ENCODE measurements around the gene COPS6. TPM values are rescaled to one million over a fixed set of nuclear protein-coding genes. Genes with fewer than 3 reads are reported as not detected.

The COPS6 gene
- total RNA-seq, 2 experiments from 2014 or later: 96.3 to 97.2 TPM

DNA sequence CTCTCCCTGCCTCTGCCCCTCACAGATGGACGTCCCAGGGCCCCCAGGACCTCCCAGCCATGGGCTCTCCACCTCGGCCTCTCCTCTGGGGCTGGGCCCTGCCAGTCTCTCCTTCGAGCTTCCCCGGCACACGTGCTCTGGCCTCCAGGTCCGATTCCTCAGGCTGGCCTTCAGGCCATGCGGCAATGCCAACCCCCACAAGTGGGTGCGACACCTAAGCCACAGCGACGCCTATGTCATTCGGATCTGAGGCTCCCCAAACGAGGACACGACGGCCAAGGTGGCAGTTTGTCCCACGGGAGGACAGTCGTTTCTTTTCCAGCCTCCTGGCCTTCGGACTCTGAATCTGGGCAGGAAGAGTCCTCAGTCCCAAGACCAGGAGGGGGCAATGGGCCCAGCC, 17.9 kb downstream of the COPS6 start:
- H3K4me1 Mint-ChIP-seq: peaks cover 6% of the 10 kb centered on the region
- peaks cover 16% of the 10 kb centered on the region for H3K36me3 Mint-ChIP-seq
- no peak for DNase-seq
- no peaks in the 10 kb centered on the region for H3K27me3 Mint-ChIP-seq
- H3K4me3 Mint-ChIP-seq: no peak overlapping the region
- no peaks in the 10 kb centered on the region for H3K9me3 Mint-ChIP-seq
- no peak overlapping the region for H3K27ac Mint-ChIP-seq

DNA sequence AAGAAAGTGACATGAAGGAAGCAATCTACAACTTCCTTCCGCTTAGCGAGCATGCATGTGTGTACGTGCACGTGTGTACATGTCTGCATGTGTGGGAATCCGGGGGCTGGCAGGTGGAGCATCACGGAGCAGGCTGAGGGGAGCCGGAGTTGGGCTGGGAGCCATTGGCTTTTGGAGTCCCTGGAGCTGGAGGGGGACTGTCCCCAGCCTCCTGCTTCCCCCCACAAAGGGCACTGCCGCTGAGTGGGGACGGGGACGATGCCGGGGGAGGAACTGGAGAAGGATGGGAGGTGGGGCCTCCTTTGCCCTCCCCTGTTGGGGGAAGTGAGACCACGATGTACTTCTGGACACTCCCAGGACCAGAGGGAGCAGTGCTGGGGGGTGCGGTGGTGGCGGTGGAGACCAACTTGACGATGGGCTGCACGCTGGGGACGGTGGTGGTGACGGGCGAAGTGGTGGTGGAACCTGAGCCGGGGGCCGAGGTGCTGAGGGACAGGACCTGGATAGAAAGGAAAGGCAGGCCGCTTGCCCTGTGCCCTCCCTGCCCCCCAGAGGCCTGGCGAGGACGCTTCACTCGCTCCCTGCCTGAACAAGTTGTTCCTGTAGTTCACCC, 18.5 kb downstream of the COPS6 start:
- peaks cover 16% of the 10 kb centered on the region for H3K36me3 Mint-ChIP-seq
- peak overlapping the region; percentile 16 for H3K27ac Mint-ChIP-seq
- peaks cover 6% of the 10 kb centered on the region for H3K4me1 Mint-ChIP-seq
- no peak overlapping the region for H3K4me3 Mint-ChIP-seq
- DNase-seq: no peak
- H3K27me3 Mint-ChIP-seq: no peaks in the 10 kb centered on the region
- H3K9me3 Mint-ChIP-seq: no peaks in the 10 kb centered on the region

DNA sequence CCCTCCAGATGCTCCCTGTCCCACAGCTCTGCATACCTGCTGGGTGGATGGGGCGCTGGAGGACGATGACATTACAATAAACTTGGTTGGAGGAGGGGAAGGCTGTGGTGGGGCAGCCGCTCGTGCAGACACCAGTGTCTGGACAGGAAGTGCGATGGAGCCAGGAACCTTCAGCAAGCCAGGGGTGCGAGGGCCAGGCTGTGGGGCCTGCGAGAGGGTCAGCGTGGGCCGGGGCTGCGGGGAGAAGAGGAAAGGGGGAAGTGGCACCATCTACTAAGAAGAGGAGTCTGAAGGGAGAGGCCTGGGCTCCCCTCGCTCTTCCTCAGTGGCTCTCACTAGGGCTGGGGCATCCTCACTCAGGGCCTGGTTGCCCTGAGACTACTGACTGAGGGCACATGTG, 19.1 kb downstream of the COPS6 start:
- no peak for DNase-seq
- no peak overlapping the region for H3K4me3 Mint-ChIP-seq
- H3K27me3 Mint-ChIP-seq: no peaks in the 10 kb centered on the region
- H3K36me3 Mint-ChIP-seq: peaks cover 18% of the 10 kb centered on the region
- H3K9me3 Mint-ChIP-seq: no peaks in the 10 kb centered on the region
- H3K4me1 Mint-ChIP-seq: peaks cover under 1% of the 10 kb centered on the region
- no peak overlapping the region for H3K27ac Mint-ChIP-seq

DNA sequence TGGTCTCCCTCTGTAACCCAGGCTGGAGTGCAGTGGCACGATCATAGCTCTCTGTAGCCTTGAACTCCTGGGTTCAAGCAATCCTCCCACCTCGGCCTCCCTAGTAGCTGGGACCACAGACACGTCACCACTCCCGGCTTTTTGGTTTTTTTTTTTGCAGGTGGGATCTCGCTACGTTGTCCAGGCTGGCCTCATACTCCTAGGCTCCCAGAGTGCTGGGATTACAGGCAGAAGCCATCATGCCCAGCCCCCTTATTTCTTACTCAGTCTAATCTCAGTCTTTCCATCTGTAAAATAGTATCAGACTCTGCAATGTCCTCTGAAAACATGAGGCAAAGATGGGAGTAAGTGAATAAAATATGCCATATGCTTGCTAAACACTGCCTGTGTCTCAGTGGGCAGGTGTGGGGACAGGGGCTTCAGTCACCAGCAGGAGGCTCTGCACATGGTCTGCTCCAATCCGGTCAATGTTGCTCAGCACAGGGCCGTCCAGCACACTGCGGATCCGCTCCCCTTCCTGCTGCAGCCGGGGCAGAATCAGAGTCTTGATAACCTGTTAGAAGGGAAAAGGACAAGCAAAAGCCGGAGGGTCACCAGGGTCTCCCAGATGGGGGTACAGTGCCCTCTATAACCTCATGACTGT, 20.9 kb downstream of the COPS6 start:
- Mint-ChIP-seq H3K4me1 (no peaks in the 10 kb centered on the region), H3K36me3 (peaks cover 16% of the 10 kb centered on the region), H3K27me3 (no peaks in the 10 kb centered on the region), H3K9me3 (no peaks in the 10 kb centered on the region), H3K27ac (no peak overlapping the region), H3K4me3 (no peak overlapping the region)
- DNase-seq: no peak

DNA sequence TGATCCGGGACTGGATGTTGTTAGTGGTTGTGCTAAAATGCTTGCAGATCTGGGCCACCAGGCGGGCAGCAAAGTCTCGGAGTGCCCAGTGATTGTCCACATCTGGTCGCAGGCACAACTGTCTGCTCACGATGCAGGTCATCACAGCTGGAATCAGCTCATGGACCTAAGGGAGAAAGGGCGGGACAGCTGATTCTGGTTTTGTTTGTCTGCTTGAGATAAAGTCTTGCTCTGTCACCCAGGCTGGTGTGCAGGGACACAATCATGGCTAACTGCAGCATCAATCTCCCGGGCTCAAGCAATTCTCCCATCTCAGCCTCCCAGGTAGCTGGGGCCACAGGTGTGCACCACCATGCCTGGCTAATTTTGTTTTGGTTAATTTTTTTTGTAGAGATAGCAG, 22.4 kb downstream of the COPS6 start:
- no peaks in the 10 kb centered on the region for H3K9me3 Mint-ChIP-seq
- H3K27ac Mint-ChIP-seq: no peak overlapping the region
- no peaks in the 10 kb centered on the region for H3K27me3 Mint-ChIP-seq
- peaks cover 16% of the 10 kb centered on the region for H3K36me3 Mint-ChIP-seq
- H3K4me1 Mint-ChIP-seq: no peaks in the 10 kb centered on the region
- no peak overlapping the region for H3K4me3 Mint-ChIP-seq
- DNase-seq: no peak

DNA sequence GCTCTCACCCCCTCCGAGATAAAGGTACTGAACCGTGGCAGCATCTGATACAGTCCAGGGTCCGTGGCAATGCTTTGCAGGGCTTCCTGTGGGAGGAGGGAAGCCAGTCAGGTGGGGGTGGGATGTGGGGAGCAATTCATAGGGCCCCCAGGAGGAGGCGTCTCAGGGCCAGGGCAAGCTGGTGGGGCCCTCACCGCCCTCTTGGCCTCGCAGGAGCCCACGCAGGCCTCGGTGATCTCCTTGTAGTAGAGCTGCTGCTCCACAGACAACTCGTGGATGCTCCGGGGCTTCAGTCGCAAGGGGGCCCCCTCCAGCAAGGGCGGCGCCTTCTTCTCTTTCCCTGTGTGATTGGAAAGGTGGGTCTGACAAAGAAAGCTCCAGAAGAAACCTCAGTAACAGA, 23.1 kb downstream of the COPS6 start:
- Mint-ChIP-seq H3K27me3 (no peaks in the 10 kb centered on the region), H3K36me3 (peaks cover 20% of the 10 kb centered on the region), H3K9me3 (no peaks in the 10 kb centered on the region), H3K4me1 (no peaks in the 10 kb centered on the region), H3K27ac (no peak overlapping the region), H3K4me3 (no peak overlapping the region)
- DNase-seq: no peak

DNA sequence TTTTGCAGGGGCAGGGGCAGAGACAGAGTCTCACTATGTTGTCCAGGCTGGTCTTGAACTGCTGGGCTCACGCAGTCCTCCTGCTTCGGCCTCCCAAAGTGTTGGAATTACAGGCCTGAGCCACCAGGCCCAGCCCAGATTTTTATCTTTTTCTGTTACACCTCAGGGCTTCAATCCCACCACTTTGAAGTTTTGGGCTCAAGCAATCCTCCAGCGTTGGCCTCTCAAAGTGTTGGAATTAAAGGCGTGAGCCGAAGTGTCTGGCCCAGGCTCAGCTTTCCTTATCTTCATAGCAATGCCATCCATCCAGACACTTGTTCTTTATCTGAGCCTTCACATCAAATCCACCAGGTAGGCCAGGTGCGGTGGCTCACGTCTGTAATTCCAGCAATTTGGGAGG, 26.3 kb downstream of the COPS6 start:
- Mint-ChIP-seq H3K4me3 (no peak overlapping the region), H3K9me3 (no peaks in the 10 kb centered on the region), H3K4me1 (peaks cover 3% of the 10 kb centered on the region), H3K36me3 (peaks cover 14% of the 10 kb centered on the region), H3K27me3 (no peaks in the 10 kb centered on the region), H3K27ac (no peak overlapping the region)
- no peak for DNase-seq

DNA sequence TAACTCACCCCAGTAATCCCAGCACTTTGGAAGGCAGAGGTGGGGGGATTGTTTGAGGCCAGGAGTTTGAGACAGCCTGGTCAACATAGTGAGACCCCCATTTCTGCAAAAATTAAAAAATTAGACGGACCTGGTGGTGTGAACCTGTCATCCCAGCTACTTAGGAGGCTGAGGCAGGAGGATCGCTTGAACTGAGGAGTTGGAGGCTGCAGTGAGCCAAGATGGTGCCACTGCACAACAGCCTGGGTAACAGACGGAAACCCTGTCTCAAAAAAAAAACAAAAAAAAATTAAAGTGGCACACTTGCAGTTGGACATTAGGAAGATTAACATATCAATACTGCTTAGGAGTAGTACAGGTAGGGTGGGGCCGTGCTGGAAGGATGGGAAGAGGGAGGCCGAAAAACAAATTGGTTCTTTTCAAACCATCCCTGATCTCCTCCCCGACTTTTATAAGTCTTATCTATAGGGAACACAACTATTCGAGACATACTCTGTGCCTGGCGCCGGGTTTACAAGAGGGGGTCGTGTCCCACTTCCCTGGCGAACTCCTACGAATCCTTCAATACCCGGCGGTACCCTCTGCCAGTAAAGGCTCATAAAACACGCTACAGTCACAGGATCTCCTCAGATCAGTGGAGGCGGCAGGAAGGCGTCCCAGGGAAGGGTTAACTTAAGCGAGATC, 29.8 kb downstream of the COPS6 start:
- Mint-ChIP-seq H3K27ac (peak overlapping the region; percentile 94), H3K4me1 (peaks cover 11% of the 10 kb centered on the region), H3K36me3 (peaks cover 9% of the 10 kb centered on the region), H3K27me3 (no peaks in the 10 kb centered on the region), H3K4me3 (peak overlapping the region; percentile 99), H3K9me3 (no peaks in the 10 kb centered on the region)
- no peak for DNase-seq

DNA sequence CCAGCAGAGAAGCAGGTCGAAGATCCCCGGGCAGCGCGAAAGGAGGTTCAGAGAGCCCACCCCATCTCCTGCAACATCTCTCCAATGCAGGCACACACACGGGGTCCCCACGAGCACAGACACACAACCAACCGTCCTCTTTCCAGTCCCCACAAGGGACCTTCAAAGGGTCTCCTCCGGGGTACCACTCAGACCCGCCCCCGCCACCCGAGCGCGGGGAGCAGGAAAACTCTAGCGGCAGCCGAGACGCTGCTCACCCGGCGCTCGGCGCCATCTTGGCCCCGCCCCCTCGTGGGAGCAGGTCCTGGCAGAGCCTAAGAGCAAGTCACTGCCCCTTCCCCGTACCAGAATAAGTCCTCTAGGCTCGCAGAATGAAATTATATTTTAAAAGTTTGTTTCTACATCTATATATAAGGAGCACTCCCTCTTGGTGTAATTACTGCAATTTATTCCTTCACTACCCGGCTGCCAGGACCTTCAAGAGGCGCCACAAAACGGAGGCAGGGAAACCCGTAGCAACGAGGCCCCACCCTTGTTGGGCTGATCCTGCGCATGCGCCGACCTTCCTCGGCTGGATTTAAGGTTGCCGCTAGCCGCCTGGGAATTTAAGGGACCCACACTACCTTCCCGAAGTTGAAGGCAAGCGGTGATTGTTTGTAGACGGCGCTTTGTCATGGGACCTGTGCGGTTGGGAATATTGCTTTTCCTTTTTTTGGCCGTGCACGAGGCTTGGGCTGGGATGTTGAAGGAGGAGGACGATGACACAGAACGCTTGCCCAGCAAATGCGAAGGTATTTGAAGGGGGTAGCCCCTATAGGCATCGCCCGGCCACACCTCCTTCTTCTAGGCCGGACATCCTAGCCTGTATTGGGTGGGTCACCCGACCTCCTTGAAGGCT, 30.6 kb downstream of the COPS6 start, which contains the start of the genes CNPY4 and TAF6:
CNPY4 (plus strand) TSS at position 563 of the 898 bp plus-strand sequence; CDS start at position 674, 111 bp downstream.
TAF6 (minus strand) TSS at position 287 of the 898 bp plus-strand sequence. CDS start 5,149 bp downstream, outside the sequence.
- Mint-ChIP-seq H3K4me3 (peak within 1 kb of the TSS; percentile 99), H3K36me3 (peaks cover 11% of the 10 kb centered on the region), H3K27me3 (no peaks in the 10 kb centered on the region), H3K4me1 (peaks cover 12% of the 10 kb centered on the region), H3K9me3 (no peaks in the 10 kb centered on the region), H3K27ac (peak within 1 kb of the TSS; percentile 94)
- DNase-seq: peak; percentile 91

DNA sequence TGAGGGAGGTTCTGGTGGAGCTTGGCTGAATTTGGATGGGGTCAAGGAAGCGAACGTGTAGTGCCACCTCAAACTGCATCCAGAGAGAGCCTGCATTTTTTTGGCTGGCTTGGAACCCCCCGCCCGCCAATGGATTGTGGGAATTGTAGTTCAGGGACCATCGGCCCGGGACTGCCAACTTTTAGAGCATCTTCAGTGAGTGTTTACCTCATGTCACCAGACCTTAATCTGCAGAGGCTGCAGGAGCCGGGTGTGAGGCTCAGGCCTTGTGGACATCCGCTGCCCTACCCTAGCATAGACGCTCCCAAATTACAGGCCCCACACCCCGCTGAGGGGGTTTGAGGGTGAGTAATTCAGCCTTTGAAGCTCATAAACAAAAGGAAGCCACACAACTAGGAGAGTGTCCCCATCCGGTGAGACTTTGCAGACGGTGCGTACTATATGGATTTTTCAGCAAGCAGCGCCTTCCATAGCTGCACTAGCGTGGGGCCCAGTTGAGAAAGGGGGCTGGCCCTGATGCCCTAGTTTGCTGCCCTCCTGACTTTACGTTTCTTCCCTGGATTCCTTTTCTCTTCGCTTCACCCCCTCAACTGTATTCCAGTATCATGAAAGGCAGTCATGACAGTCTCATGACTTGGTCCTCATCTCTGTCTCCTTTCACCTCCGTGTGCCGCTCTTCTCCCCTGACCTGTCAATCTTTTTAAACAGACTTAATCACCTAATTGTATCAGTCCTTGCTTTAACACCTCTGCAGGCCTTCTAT, 31.4 kb downstream of the COPS6 start:
- DNase-seq: peak; percentile 73
- Mint-ChIP-seq H3K36me3 (peaks cover 16% of the 10 kb centered on the region), H3K27ac (peak overlapping the region; percentile 94), H3K27me3 (no peaks in the 10 kb centered on the region), H3K9me3 (no peaks in the 10 kb centered on the region), H3K4me3 (peak overlapping the region; percentile 99), H3K4me1 (peaks cover 17% of the 10 kb centered on the region)

DNA sequence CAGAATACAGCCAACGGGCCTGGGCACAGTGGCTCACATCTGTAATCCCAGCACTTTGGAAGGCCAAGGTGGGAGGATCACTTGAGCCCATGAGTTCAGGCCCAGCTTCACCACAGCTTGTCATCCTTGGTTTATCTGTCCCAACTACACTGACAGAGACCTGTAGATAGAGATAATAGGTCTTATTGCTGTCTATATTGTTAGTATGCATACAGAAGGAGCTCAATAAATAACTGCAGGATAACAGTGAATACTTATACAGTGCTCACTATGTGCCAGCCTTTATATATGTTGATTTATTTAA, 31.9 kb downstream of the COPS6 start:
- H3K36me3 Mint-ChIP-seq: peaks cover 16% of the 10 kb centered on the region
- no peaks in the 10 kb centered on the region for H3K9me3 Mint-ChIP-seq
- H3K27ac Mint-ChIP-seq: peak overlapping the region; percentile 94
- H3K27me3 Mint-ChIP-seq: no peaks in the 10 kb centered on the region
- peaks cover 21% of the 10 kb centered on the region for H3K4me1 Mint-ChIP-seq
- no peak for DNase-seq
- peak overlapping the region; percentile 99 for H3K4me3 Mint-ChIP-seq

DNA sequence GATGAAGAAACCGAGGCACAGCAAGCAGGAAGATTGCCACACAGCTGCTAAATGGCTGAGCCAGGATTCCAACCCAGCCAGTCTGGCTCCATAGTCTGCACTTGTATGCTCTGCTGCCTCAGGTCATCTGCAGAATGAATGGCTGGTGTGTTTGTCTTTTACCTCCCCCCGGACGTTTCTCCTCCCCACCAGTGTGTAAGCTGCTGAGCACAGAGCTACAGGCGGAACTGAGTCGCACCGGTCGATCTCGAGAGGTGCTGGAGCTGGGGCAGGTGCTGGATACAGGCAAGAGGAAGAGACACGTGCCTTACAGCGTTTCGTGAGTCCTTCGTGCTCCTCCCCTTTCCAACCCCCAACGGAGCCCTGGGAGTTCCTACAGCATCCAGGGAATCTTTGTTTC, 33.3 kb downstream of the COPS6 start:
- no peak overlapping the region for H3K27ac Mint-ChIP-seq
- H3K4me3 Mint-ChIP-seq: no peak overlapping the region
- DNase-seq: no peak
- peaks cover 13% of the 10 kb centered on the region for H3K36me3 Mint-ChIP-seq
- H3K27me3 Mint-ChIP-seq: no peaks in the 10 kb centered on the region
- H3K9me3 Mint-ChIP-seq: no peaks in the 10 kb centered on the region
- peaks cover 28% of the 10 kb centered on the region for H3K4me1 Mint-ChIP-seq

DNA sequence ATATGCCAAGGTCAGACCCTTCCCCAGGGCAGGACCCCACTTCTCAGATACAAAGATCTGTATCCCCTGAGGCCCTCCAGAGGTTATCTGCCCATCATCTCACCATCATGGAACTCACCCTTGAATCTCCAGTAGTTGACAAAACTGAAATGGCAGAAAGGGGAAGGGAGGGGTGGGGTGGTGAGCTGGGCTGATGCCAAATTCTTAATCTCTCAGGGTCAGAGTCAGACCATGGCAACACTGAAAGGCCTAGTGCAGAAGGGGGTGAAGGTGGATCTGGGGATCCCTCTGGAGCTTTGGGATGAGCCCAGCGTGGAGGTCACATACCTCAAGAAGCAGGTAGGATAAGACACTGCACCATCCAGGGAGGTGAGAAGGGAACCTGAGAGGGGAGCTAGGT, 33.8 kb downstream of the COPS6 start:
- Mint-ChIP-seq H3K9me3 (no peaks in the 10 kb centered on the region), H3K27me3 (no peaks in the 10 kb centered on the region), H3K36me3 (peaks cover 13% of the 10 kb centered on the region), H3K4me3 (no peak overlapping the region), H3K4me1 (peaks cover 28% of the 10 kb centered on the region), H3K27ac (peak overlapping the region; percentile 3)
- DNase-seq: no peak

Data from activated naive CD8-positive, alpha-beta T cell treated with anti-CD3 and anti-CD28 coated beads for 36 hours (primary cell).